Measurements from ENCODE around the gene FHL2.

Gene FHL2

DNA sequence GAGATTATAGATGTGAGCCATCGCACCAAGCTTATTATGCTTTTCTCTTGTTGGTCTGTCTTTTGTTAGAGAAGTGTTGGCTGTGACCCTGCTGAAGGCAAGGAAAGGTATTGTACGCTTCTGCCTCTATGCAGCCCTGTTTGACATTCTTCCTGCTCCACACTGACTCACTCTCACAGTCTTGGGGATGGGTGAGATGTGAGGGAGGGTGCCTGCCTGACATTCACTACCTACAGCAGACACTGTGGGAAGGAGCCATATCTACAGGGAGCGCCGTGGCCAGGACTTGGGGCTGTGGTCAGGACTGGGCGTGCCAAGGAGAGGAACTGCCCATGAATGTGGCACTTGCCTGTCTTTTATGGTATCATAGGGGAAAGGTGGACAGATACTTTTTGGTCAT is 43.9 kb upstream of the FHL2 start:
- DNase-seq (ENCODE audit: low spot score): no peak
- TF ChIP-seq, protein P1, sequence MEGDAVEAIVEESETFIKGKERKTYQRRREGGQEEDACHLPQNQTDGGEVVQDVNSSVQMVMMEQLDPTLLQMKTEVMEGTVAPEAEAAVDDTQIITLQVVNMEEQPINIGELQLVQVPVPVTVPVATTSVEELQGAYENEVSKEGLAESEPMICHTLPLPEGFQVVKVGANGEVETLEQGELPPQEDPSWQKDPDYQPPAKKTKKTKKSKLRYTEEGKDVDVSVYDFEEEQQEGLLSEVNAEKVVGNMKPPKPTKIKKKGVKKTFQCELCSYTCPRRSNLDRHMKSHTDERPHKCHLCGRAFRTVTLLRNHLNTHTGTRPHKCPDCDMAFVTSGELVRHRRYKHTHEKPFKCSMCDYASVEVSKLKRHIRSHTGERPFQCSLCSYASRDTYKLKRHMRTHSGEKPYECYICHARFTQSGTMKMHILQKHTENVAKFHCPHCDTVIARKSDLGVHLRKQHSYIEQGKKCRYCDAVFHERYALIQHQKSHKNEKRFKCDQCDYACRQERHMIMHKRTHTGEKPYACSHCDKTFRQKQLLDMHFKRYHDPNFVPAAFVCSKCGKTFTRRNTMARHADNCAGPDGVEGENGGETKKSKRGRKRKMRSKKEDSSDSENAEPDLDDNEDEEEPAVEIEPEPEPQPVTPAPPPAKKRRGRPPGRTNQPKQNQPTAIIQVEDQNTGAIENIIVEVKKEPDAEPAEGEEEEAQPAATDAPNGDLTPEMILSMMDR (IDR thresholded peaks at IDR 0.05; ENCODE audit: extremely low read depth, missing control alignments): no peak

DNA sequence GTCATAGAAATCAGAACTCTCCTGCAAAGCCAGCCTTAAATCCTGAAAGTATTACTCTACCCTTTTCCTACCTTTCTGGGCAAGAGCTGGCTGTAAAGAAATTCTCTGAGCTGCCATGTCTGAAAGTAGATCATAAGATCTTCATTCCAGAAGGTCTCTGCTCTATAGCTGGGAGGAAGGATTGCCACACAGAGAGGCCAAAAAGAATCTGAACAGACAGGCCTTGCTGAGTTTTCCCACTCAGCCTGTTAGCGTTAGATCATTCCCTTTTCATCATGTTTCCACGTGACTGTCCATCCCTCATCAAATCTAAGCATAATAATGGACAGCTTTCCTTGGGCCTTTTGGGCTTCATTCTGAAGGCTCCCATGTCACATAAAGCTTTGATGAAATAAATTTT is 43.2 kb upstream of the FHL2 start:
- DNase-seq (ENCODE audit: low spot score): no peak
- TF ChIP-seq, protein P1 (IDR thresholded peaks at IDR 0.05; ENCODE audit: extremely low read depth, missing control alignments): no peak

DNA sequence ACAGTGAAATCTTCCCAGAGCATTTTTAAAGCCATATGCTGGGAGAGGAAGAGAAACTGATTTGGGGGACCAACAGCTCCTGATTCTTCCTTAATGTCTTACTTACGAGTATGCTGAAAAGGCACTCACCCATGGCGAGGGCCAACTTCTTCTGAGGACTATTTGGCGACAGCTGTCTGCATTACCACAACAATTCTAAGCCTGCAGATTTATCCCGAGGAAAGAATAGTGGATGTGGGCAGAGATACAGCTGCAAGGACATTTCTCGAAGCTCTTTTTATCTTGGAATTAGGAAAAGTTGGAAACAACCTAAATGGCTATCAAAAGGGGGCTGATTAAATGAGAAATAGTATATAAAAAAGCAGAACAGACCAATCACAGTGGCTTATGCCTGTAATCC is 40.3 kb upstream of the FHL2 start:
- TF ChIP-seq, protein P1 (IDR thresholded peaks at IDR 0.05; ENCODE audit: extremely low read depth, missing control alignments): no peak
- DNase-seq (ENCODE audit: low spot score): no peak

DNA sequence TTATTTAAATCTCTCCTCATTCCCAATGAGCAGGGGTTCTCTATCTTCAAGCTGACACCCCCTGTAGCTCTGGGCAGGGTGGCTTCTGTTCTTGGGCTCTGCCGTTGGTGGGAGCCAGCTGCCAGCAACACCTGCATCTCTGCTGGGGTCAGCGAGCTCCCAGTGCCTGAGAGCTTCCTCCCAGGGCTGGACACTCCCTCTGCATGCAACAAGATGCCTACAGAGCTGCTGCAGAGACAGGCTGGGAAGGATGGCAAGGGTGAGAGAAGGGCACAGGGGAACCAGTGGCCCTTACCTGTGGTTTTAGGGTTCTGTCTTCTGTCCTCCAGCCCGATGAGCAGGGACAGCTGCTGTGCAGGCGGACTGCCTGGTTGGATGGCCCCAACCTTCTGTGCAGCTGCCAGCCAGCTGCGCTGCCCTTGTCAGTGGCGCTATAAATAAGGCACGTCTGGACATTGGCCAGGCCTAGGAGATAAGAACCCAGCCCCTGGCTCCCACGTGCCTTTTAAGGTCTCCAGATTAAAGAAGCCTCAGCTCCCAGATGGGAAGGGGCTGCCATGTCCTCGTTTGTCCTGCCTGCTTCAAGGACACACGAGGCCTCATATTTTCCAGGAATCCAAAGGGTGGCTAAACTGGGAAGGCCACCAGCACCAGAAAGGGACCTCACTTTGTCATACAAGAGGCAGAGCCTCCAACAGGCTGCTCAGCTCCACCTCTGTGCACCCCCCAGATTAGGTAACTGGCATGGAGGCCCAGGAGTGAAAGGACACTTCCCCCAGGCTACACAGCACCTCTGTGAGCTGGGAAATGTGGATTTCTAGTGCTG is 39.5 kb upstream of the FHL2 start:
- TF ChIP-seq, protein P1 (IDR thresholded peaks at IDR 0.05; ENCODE audit: extremely low read depth, missing control alignments): no peak
- DNase-seq (ENCODE audit: low spot score): no peak

DNA sequence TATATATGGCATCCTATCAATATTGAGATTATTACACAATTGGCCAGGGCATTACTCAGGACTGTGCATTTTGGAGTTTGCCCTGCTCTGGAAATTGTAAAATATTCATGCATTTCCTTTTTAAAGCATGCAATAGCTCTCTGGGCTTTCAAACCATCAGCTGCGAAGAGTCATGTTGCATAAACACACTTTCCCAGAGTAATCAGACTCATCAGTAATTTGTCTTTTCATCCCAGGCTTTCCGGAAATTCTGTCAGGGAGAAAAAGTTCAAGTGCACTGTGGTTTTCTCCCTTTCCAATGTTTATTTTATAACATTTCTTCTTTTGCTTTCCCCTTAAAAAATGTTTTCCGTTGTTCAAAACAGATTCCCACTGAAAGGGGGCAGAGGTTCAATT is 38.9 kb upstream of the FHL2 start:
- TF ChIP-seq, protein P1 (IDR thresholded peaks at IDR 0.05; ENCODE audit: extremely low read depth, missing control alignments): no peak
- no peak for DNase-seq (ENCODE audit: low spot score)

DNA sequence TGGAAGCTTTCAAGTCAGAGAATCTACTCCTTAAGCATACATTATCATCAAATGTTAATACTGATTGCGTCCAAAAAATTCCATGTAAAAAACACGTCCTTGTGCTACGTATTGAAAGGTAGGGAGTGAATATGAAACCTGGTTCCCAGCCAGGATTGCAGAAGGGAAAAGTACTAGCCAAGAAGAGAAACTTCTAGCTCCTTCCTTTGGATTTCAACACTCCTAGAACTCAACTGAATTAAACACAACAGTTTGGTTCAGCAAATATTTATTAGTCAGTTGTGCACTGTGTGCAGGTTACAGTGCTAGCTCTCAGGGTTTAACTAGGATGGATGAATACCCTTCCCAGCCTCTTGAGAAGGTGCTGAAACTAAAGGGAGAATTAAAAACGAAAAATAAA is 33.9 kb upstream of the FHL2 start:
- DNase-seq (ENCODE audit: low spot score): no peak
- TF ChIP-seq, protein P1 (IDR thresholded peaks at IDR 0.05; ENCODE audit: extremely low read depth, missing control alignments): no peak

DNA sequence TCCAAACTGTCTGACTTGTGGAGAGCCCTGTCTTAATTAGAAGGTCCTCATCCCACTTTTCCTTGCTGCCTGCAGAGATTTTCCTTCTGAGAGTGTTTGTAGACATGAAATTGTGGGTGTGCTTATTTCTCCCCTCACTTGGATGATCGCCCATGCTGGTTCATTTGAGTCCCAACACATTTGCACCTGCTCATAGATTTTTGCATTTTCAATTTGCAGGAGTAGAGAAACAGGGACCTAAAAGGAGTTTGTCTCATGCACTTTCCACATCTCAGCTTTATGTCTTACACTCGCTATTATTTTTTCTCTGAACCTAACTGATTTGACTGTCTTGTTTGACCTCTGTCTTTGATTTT is 33.2 kb upstream of the FHL2 start:
- TF ChIP-seq, protein P1 (IDR thresholded peaks at IDR 0.05; ENCODE audit: extremely low read depth, missing control alignments): no peak
- no peak for DNase-seq (ENCODE audit: low spot score)
